NCI-H82 (cell line): ENCODE data around the gene PIK3AP1.
"Not testable (repeated sequence)": the region's sequence is repeated elsewhere in the genome, so short reads cannot be mapped to it uniquely, and the experiment has no call there.

Experiments
- DNase-seq: peaks from one replicate; lab custom pipeline; 2025; lab: John Stamatoyannopoulos, UW

Gene PIK3AP1

GRCh38 chr10:96721207-96721572 is 876 bp upstream of the PIK3AP1 start:
- no peak for DNase-seq

GRCh38 chr10:96719850-96720421 is 378 bp downstream of the PIK3AP1 start:
- DNase-seq, result peak; percentile 71

GRCh38 chr10:96719200-96719599 is 1.1 kb downstream of the PIK3AP1 start:
- DNase-seq, result no peak

- no peak for DNase-seq
Observed at GRCh38 chr10:96718304-96718990, 1.9 kb downstream of the PIK3AP1 start.

GRCh38 chr10:96716390-96716789 is 3.9 kb downstream of the PIK3AP1 start:
- DNase-seq, result no peak

- no peak for DNase-seq
Observed at GRCh38 chr10:96714746-96715255, 5.5 kb downstream of the PIK3AP1 start.

GRCh38 chr10:96714031-96714590 is 6.2 kb downstream of the PIK3AP1 start:
- DNase-seq, result no peak

- peak; percentile 3 for DNase-seq
Observed at GRCh38 chr10:96712662-96713271, 7.5 kb downstream of the PIK3AP1 start.

- no peak for DNase-seq
Observed at GRCh38 chr10:96711048-96711728, 9.1 kb downstream of the PIK3AP1 start.

- DNase-seq, result no peak
Observed at GRCh38 chr10:96709525-96709924, 10.8 kb downstream of the PIK3AP1 start.

GRCh38 chr10:96708996-96709395 is 11.3 kb downstream of the PIK3AP1 start:
- DNase-seq, result no peak

- DNase-seq, result no peak
Observed at GRCh38 chr10:96708456-96708855, 11.9 kb downstream of the PIK3AP1 start.

GRCh38 chr10:96706331-96706853 is 13.9 kb downstream of the PIK3AP1 start:
- DNase-seq, result no peak

GRCh38 chr10:96705134-96705533 is 15.2 kb downstream of the PIK3AP1 start:
- no peak for DNase-seq

GRCh38 chr10:96704563-96704962 is 15.8 kb downstream of the PIK3AP1 start:
- no peak for DNase-seq

GRCh38 chr10:96703358-96703757 is 17.0 kb downstream of the PIK3AP1 start:
- DNase-seq, result no peak

GRCh38 chr10:96701265-96701664 is 19.0 kb downstream of the PIK3AP1 start:
- DNase-seq, result no peak

- no peak for DNase-seq
Observed at GRCh38 chr10:96700374-96701099, 19.8 kb downstream of the PIK3AP1 start.

- DNase-seq, result no peak
Observed at GRCh38 chr10:96699613-96700012, 20.7 kb downstream of the PIK3AP1 start.

GRCh38 chr10:96698305-96698704 is 22.0 kb downstream of the PIK3AP1 start:
- not testable (repeated sequence) for DNase-seq

GRCh38 chr10:96697438-96697837 is 22.9 kb downstream of the PIK3AP1 start:
- DNase-seq, result no peak
